ENCODE results near the gene SCNN1B.
"Not testable (repeated sequence)": the region's sequence is repeated elsewhere in the genome, so short reads cannot be mapped to it uniquely, and the experiment has no call there.

The SCNN1B gene

GRCh38 chr16:23371368-23371767 is 69.3 kb downstream of the SCNN1B start:
- Histone ChIP-seq H3K36me3 (ENCODE audit: control insufficient read depth, insufficient read depth, low read length) (no peaks in the 10 kb centered on the region), H3K4me3 (ENCODE audit: extremely low read depth, insufficient read depth, low read length, poor library complexity, severe bottlenecking) (no peak overlapping the region), H3K9me3 (ENCODE audit: control insufficient read depth, low read length) (no peaks in the 10 kb centered on the region), H3K4me1 (ENCODE audit: control insufficient read depth, insufficient read depth, low read length, poor library complexity, severe bottlenecking) (no peaks in the 10 kb centered on the region), H3K27ac (ENCODE audit: low read depth, low read length, severe bottlenecking) (no peak overlapping the region)
- 84 to 96% methylated on average over 7 of the region's 9 CpGs for WGBS, 2 experiments (ENCODE audit: insufficient coverage in 2 of 2)

GRCh38 chr16:23373436-23374219 is 71.5 kb downstream of the SCNN1B start:
- H3K36me3 ChIP-seq (ENCODE audit: control insufficient read depth, insufficient read depth, low read length) = no peaks in the 10 kb centered on the region
- H3K27ac ChIP-seq (ENCODE audit: low read depth, low read length, severe bottlenecking) = no peak overlapping the region
- H3K4me3 ChIP-seq (ENCODE audit: extremely low read depth, insufficient read depth, low read length, poor library complexity, severe bottlenecking) = no peak overlapping the region
- H3K4me1 ChIP-seq (ENCODE audit: control insufficient read depth, insufficient read depth, low read length, poor library complexity, severe bottlenecking) = no peaks in the 10 kb centered on the region
- WGBS, 2 experiments (ENCODE audit: insufficient coverage in 2 of 2) = 89 to 91% methylated on average over 7 to 10 of the region's 13 CpGs
- no peaks in the 10 kb centered on the region for H3K9me3 ChIP-seq (ENCODE audit: control insufficient read depth, low read length)

- Histone ChIP-seq H3K36me3 (ENCODE audit: control insufficient read depth, insufficient read depth, low read length) (no peaks in the 10 kb centered on the region), H3K4me3 (ENCODE audit: extremely low read depth, insufficient read depth, low read length, poor library complexity, severe bottlenecking) (no peak overlapping the region), H3K9me3 (ENCODE audit: control insufficient read depth, low read length) (no peaks in the 10 kb centered on the region), H3K4me1 (ENCODE audit: control insufficient read depth, insufficient read depth, low read length, poor library complexity, severe bottlenecking) (no peaks in the 10 kb centered on the region), H3K27ac (ENCODE audit: low read depth, low read length, severe bottlenecking) (no peak overlapping the region)
- 87 to 89% methylated on average over 13 to 16 of the region's 17 CpGs for WGBS, 2 experiments (ENCODE audit: insufficient coverage in 2 of 2)
Measured at GRCh38 chr16:23374721-23375510, 72.8 kb downstream of the SCNN1B start.

- Histone ChIP-seq H3K36me3 (ENCODE audit: control insufficient read depth, insufficient read depth, low read length) (no peaks in the 10 kb centered on the region), H3K4me1 (ENCODE audit: control insufficient read depth, insufficient read depth, low read length, poor library complexity, severe bottlenecking) (no peaks in the 10 kb centered on the region), H3K9me3 (ENCODE audit: control insufficient read depth, low read length) (no peaks in the 10 kb centered on the region), H3K27ac (ENCODE audit: low read depth, low read length, severe bottlenecking) (no peak overlapping the region), H3K4me3 (ENCODE audit: extremely low read depth, insufficient read depth, low read length, poor library complexity, severe bottlenecking) (no peak overlapping the region)
- WGBS, 2 experiments (ENCODE audit: insufficient coverage in 2 of 2) = 92 to 93% methylated on average over 7 of the region's 7 CpGs
Measured at GRCh38 chr16:23375643-23376042, 73.5 kb downstream of the SCNN1B start.

- H3K27ac ChIP-seq (ENCODE audit: low read depth, low read length, severe bottlenecking) = no peak overlapping the region
- no peaks in the 10 kb centered on the region for H3K9me3 ChIP-seq (ENCODE audit: control insufficient read depth, low read length)
- H3K4me1 ChIP-seq (ENCODE audit: control insufficient read depth, insufficient read depth, low read length, poor library complexity, severe bottlenecking) = no peaks in the 10 kb centered on the region
- no peaks in the 10 kb centered on the region for H3K36me3 ChIP-seq (ENCODE audit: control insufficient read depth, insufficient read depth, low read length)
- 91 to 98% methylated on average over 5 to 6 of the region's 9 CpGs for WGBS, 2 experiments (ENCODE audit: insufficient coverage in 2 of 2)
- H3K4me3 ChIP-seq (ENCODE audit: extremely low read depth, insufficient read depth, low read length, poor library complexity, severe bottlenecking) = no peak overlapping the region
Measured at GRCh38 chr16:23377071-23377931, 75.2 kb downstream of the SCNN1B start.

GRCh38 chr16:23378256-23378655 is 76.2 kb downstream of the SCNN1B start:
- Histone ChIP-seq H3K4me3 (ENCODE audit: extremely low read depth, insufficient read depth, low read length, poor library complexity, severe bottlenecking) (no peak overlapping the region), H3K27ac (ENCODE audit: low read depth, low read length, severe bottlenecking) (no peak overlapping the region), H3K36me3 (ENCODE audit: control insufficient read depth, insufficient read depth, low read length) (no peaks in the 10 kb centered on the region), H3K4me1 (ENCODE audit: control insufficient read depth, insufficient read depth, low read length, poor library complexity, severe bottlenecking) (no peaks in the 10 kb centered on the region), H3K9me3 (ENCODE audit: control insufficient read depth, low read length) (no peaks in the 10 kb centered on the region)
- 78 to 88% methylated on average over 3 of the region's 8 CpGs for WGBS, 2 experiments (ENCODE audit: insufficient coverage in 2 of 2)

GRCh38 chr16:23378921-23379320 is 76.8 kb downstream of the SCNN1B start:
- Histone ChIP-seq H3K36me3 (ENCODE audit: control insufficient read depth, insufficient read depth, low read length) (no peaks in the 10 kb centered on the region), H3K27ac (ENCODE audit: low read depth, low read length, severe bottlenecking) (no peak overlapping the region), H3K4me3 (ENCODE audit: extremely low read depth, insufficient read depth, low read length, poor library complexity, severe bottlenecking) (no peak overlapping the region), H3K9me3 (ENCODE audit: control insufficient read depth, low read length) (no peaks in the 10 kb centered on the region), H3K4me1 (ENCODE audit: control insufficient read depth, insufficient read depth, low read length, poor library complexity, severe bottlenecking) (no peaks in the 10 kb centered on the region)
- WGBS, 2 experiments (ENCODE audit: insufficient coverage in 2 of 2) = 93 to 94% methylated on average over 3 to 5 of the region's 5 CpGs

- WGBS, 2 experiments (ENCODE audit: insufficient coverage in 2 of 2) = 88 to 89% methylated on average over 6 to 7 of the region's 10 CpGs
- Histone ChIP-seq H3K27ac (ENCODE audit: low read depth, low read length, severe bottlenecking) (no peak overlapping the region), H3K4me3 (ENCODE audit: extremely low read depth, insufficient read depth, low read length, poor library complexity, severe bottlenecking) (no peak overlapping the region), H3K4me1 (ENCODE audit: control insufficient read depth, insufficient read depth, low read length, poor library complexity, severe bottlenecking) (no peaks in the 10 kb centered on the region), H3K9me3 (ENCODE audit: control insufficient read depth, low read length) (no peaks in the 10 kb centered on the region), H3K36me3 (ENCODE audit: control insufficient read depth, insufficient read depth, low read length) (no peaks in the 10 kb centered on the region)
Measured at GRCh38 chr16:23379707-23380106, 77.6 kb downstream of the SCNN1B start.

GRCh38 chr16:23380501-23380951 is 78.4 kb downstream of the SCNN1B start:
- Histone ChIP-seq H3K4me1 (ENCODE audit: control insufficient read depth, insufficient read depth, low read length, poor library complexity, severe bottlenecking) (no peaks in the 10 kb centered on the region), H3K9me3 (ENCODE audit: control insufficient read depth, low read length) (no peaks in the 10 kb centered on the region), H3K36me3 (ENCODE audit: control insufficient read depth, insufficient read depth, low read length) (no peaks in the 10 kb centered on the region), H3K27ac (ENCODE audit: low read depth, low read length, severe bottlenecking) (no peak overlapping the region), H3K4me3 (ENCODE audit: extremely low read depth, insufficient read depth, low read length, poor library complexity, severe bottlenecking) (no peak overlapping the region)
- WGBS, 2 experiments (ENCODE audit: insufficient coverage in 2 of 2) = 87 to 94% methylated on average over 17 to 20 of the region's 20 CpGs

- not testable (repeated sequence) for H3K4me3 ChIP-seq (ENCODE audit: extremely low read depth, insufficient read depth, low read length, poor library complexity, severe bottlenecking); H3K4me1 ChIP-seq (ENCODE audit: control insufficient read depth, insufficient read depth, low read length, poor library complexity, severe bottlenecking); H3K27ac ChIP-seq (ENCODE audit: low read depth, low read length, severe bottlenecking); H3K9me3 ChIP-seq (ENCODE audit: control insufficient read depth, low read length); H3K36me3 ChIP-seq (ENCODE audit: control insufficient read depth, insufficient read depth, low read length)
- 84 to 93% methylated on average over 6 to 7 of the region's 9 CpGs for WGBS, 2 experiments (ENCODE audit: insufficient coverage in 2 of 2)
Measured at GRCh38 chr16:23381702-23382101, 79.6 kb downstream of the SCNN1B start.

Data from mesodermal cell (in vitro differentiated cells).